Upper lobe of left lung (tissue), 6 donors: ENCODE results near the gene RUNX2. TPM values are rescaled to one million over a fixed set of nuclear protein-coding genes. Genes with fewer than 3 reads are reported as not detected.

Experiments
- ATAC-seq, 2 donors: fragments of 200-7000 bp; cut with Tn5 transposase; one replicate each; pipeline ENCODE4 v1.9.1; 2022; ENCODE audit warnings: mild to moderate bottlenecking in 2 of 2, moderate library complexity in 2 of 2; ENCODE audit not compliant: low FRiP score in 2 of 2
- DNase-seq, 2 donors: peaks; one replicate each; pipeline ENCODE4 v3.0.0-alpha.2; 2019 to 2020
- H3K27ac ChIP-seq, 4 donors: fragments of 200-600 bp; sonication (generic); one replicate each; pipeline ENCODE4 v1.5.1; 2016 to 2019
- H3K27me3 ChIP-seq, 4 donors: fragments of 200-600 bp; sonication (generic); one replicate each; pipeline ENCODE4 v1.5.1; 2017 to 2019
- H3K36me3 ChIP-seq, 4 donors: fragments of 200-600 bp; sonication (generic); one replicate each; pipeline ENCODE4 v1.5.1; 2016 to 2019
- H3K4me1 ChIP-seq, 4 donors: fragments of 200-600 bp; sonication (generic); one replicate each; pipeline ENCODE4 v1.5.1; 2018 to 2019
- H3K4me3 ChIP-seq, 4 donors: fragments of 200-600 bp; sonication (generic); one replicate each; pipeline ENCODE4 v1.5.1; 2017 to 2019; ENCODE audit warnings: mild to moderate bottlenecking in 2 of 4, moderate library complexity in 1 of 4
- H3K9me3 ChIP-seq, 4 donors: fragments of 200-600 bp; sonication (generic); one replicate each; pipeline ENCODE4 v1.5.1; 2018 to 2019
- CTCF ChIP-seq, 6 experiments: fragments of 450-650 bp in 4 of 6; fragments of 200-600 bp in 2 of 6; sonication (generic) in 2 of 6; IDR thresholded peaks; one replicate each; pipeline ENCODE4 v1.5.1; 2016 to 2019; ENCODE audit warnings: antibody characterized with exemption in 6 of 6
- EP300 ChIP-seq, 4 donors: sonication (generic); formaldehyde crosslinking; IDR thresholded peaks; one replicate each; pipeline ENCODE4 v1.5.1; 2017; ENCODE audit warnings: antibody characterized with exemption in 4 of 4, control low read depth in 2 of 4
- POLR2A ChIP-seq, 4 donors: fragments of 450-650 bp; IDR thresholded peaks; one replicate each; pipeline ENCODE4 v1.5.1; 2016 to 2017; ENCODE audit warnings: antibody characterized with exemption in 4 of 4, mild to moderate bottlenecking in 2 of 4
- POLR2AphosphoS5 ChIP-seq, 2 donors: sonication (generic); formaldehyde crosslinking; IDR thresholded peaks; one replicate each; pipeline ENCODE4 v1.5.1; 2017; ENCODE audit warnings: antibody characterized with exemption in 2 of 2
- WGBS, 2 donors: methylation state at CpG; one replicate each; pipeline ENCODE4 v1.1.5; 2017 to 2018; 5-methylcytosine and 5-hydroxymethylcytosine counted together
- total RNA-seq, 6 donors: library from RNA; depleted of rRNA in 4 of 6; stranded (reverse); fragments of >200 nt in 4 of 6; gene quantifications; one replicate each; pipeline versions ENCODE4 v1.1.0 to v1.2.1, GENCODE V29; 2016 to 2021
- donor health status: DM: no; HTN: no; CAD: no; lungs with moderate emphysema.
- donor health status: DM: no; HTN: yes; CAD: no; lungs with severe emphysema.

Gene RUNX2
- total RNA-seq, 6 donors from 2014 or later: 2.6 to 12.2 (median 5.5) TPM

GRCh38 chr6:45541934-45542333, 213.8 kb downstream of the RUNX2 start:
- no peaks in the 10 kb centered on the region for H3K27me3 ChIP-seq
- peaks cover 0 to 7% (median 5%) of the 10 kb centered on the region in 4 donors for H3K4me1 ChIP-seq
- H3K36me3 ChIP-seq: no peaks in the 10 kb centered on the region
- WGBS, 2 donors: 82 to 86% methylated on average over 3 of the region's 3 CpGs
- DNase-seq: no peak
- no peak overlapping the region for H3K27ac ChIP-seq
- TF ChIP-seq CTCF (IDR thresholded peaks at IDR 0.05) (no peak), EP300 (IDR thresholded peaks at IDR 0.05) (no peak), POLR2AphosphoS5 (IDR thresholded peaks at IDR 0.05) (no peak), POLR2A (IDR thresholded peaks at IDR 0.05) (no peak)
- H3K4me3 ChIP-seq: no peak overlapping the region
- ATAC-seq: no peak
- no peaks in the 10 kb centered on the region for H3K9me3 ChIP-seq

- H3K27me3 ChIP-seq: no peaks in the 10 kb centered on the region
- no peaks in the 10 kb centered on the region for H3K36me3 ChIP-seq
- H3K27ac ChIP-seq: no peak overlapping the region
- DNase-seq (no peak), ATAC-seq (no peak)
- no peak for TF ChIP-seq CTCF (IDR thresholded peaks at IDR 0.05)
- peaks cover 0 to 6% (median 5%) of the 10 kb centered on the region in 4 donors for H3K4me1 ChIP-seq
- no peaks in the 10 kb centered on the region for H3K9me3 ChIP-seq
- no peak overlapping the region for H3K4me3 ChIP-seq
- 81 to 91% methylated on average over 5 of the region's 5 CpGs for WGBS, 2 donors
These were observed 215.4 kb downstream of the RUNX2 start for GRCh38 chr6:45543298-45544235.

GRCh38 chr6:45545416-45545815, 217.3 kb downstream of the RUNX2 start:
- Histone ChIP-seq H3K4me3 (no peak overlapping the region), H3K27ac (no peak overlapping the region), H3K36me3 (no peaks in the 10 kb centered on the region), H3K27me3 (no peaks in the 10 kb centered on the region), H3K9me3 (no peaks in the 10 kb centered on the region), H3K4me1 (no peaks in the 10 kb centered on the region)
- no peak for ATAC-seq
- TF ChIP-seq POLR2AphosphoS5 (IDR thresholded peaks at IDR 0.05) (no peak), CTCF (IDR thresholded peaks at IDR 0.05) (no peak), EP300 (IDR thresholded peaks at IDR 0.05) (no peak), POLR2A (IDR thresholded peaks at IDR 0.05) (no peak)
- 89 to 95% methylated on average over 2 of the region's 2 CpGs for WGBS, 2 donors
- DNase-seq: no peak

DNA sequence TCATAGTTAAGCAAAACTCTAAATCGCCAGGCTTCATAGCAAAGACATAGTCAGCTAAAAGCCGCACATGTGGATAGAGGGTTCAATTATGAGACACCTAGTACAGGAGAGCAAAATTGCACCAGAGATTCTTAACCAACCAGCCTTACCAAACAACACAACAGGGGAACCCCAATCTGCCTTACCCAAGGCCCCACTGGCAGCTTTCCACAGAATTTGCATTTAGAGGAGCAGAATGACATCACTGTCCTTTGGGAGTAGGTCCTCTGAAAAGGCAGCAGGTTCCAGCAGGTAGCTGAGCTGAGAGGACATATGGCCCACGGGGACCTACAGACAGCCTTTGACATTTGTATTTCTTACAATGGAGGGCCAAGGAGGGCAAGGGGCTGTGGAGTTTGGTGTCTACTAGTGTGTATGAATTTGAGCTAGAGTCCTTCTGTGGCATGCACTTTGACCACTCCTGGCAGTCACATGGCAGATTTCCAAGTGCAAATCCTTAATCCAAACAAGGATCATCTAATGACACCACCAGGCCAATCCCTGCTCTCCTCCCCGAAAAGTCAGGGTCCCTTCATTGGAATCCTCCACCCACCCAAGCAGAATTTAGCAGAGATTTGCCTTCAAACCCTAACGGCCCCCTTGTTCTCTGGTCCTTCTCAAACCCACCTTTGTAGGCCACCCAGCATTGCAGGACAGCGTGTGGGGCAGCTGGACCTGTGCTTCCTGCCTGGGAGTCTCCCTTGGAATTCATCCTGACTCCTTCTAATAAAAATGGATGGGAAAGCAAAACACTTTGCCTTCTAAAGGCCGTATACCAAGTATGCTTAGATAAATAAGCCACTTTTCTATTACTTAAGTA, 220.8 kb downstream of the RUNX2 start:
- 81 to 84% methylated on average over 7 of the region's 7 CpGs for WGBS, 2 donors
- no peaks in the 10 kb centered on the region for H3K9me3 ChIP-seq
- no peaks in the 10 kb centered on the region for H3K4me1 ChIP-seq
- ATAC-seq (no peak), DNase-seq (no peak)
- no peaks in the 10 kb centered on the region for H3K27me3 ChIP-seq
- no peaks in the 10 kb centered on the region for H3K36me3 ChIP-seq
- no peak overlapping the region for H3K27ac ChIP-seq
- TF ChIP-seq EP300 (IDR thresholded peaks at IDR 0.05) (no peak), POLR2A (IDR thresholded peaks at IDR 0.05) (no peak), POLR2AphosphoS5 (IDR thresholded peaks at IDR 0.05) (no peak), CTCF (IDR thresholded peaks at IDR 0.05) (no peak)
- no peak overlapping the region for H3K4me3 ChIP-seq
